CD4-positive, alpha-beta T cell treated with Interleukin-6 for 4 hours (primary cell): ENCODE measurements around the gene SCARF1.

Experiments used
- DNase-seq: peaks from one replicate; pipeline ENCODE4 v3.0.0-alpha.2; 2020; ENCODE audit warnings: mixed read lengths

SCARF1 gene

GRCh38 chr17:1648173-1648962 lies 2.8 kb upstream of the SCARF1 start:
- no peak for DNase-seq

GRCh38 chr17:1647802-1648171 lies 2.3 kb upstream of the SCARF1 start:
- DNase-seq, result no peak

GRCh38 chr17:1646199-1646875 lies 805 bp upstream of the SCARF1 start:
- DNase-seq, result no peak

DNA sequence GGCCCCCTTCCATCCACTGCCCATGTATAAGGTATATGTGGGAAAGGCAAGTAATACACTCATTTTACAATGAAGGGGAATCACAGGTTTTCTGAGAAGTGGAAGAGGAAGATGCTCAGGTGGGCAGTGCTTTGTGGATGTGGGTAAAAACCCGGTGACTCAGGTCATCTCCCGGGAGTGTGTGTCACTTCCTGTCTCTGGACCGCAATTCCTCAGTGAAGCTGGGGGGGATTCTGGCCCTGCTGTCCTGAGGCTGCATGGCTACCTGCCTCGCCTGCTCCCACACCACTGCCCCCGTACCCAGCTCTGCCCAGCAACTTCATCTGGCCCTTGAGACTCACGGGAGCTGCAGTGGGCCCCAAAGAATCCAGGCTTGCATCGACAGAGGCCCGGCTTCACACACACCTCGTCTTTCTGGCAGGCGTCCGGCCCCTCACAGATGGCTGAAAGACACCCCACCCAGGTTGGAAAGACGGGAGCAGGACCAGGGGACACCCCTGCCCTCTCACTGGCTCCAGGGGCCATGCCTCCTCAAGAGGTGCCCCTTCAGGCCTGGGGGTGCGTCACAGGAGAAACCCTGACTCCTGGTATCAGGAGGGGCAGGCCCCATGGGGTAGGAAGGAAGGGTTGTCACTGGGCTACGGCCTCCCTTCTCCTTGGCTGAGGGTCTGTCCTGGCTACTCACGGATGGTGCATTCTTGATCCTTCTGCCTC lies 882 bp downstream of the SCARF1 start:
- DNase-seq, result peak; percentile 23

DNA sequence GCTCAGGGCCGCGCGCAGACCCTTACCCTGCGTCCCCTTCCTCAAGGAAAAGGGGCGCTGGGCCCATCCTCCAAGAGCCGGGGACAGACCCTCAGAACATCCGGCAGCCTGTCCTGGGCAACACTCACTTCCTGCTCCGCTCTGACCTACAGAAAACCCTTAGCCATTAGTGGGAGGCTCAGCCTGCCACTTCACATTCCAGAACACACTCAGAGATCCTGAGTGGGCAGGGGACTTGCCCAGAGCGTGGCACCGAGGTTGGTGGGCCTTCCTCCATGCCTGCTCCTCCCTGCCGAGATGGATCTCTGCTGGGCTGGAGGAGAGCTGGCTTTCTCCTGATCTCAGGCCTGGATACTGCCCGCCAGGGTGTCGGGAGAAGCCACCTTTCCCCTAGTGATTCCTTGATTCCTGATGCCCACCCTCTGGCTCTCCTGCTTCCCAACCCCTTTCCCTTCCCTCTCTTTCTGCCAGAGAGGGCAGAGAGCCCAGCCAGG lies 1.5 kb downstream of the SCARF1 start:
- no peak for DNase-seq

DNA sequence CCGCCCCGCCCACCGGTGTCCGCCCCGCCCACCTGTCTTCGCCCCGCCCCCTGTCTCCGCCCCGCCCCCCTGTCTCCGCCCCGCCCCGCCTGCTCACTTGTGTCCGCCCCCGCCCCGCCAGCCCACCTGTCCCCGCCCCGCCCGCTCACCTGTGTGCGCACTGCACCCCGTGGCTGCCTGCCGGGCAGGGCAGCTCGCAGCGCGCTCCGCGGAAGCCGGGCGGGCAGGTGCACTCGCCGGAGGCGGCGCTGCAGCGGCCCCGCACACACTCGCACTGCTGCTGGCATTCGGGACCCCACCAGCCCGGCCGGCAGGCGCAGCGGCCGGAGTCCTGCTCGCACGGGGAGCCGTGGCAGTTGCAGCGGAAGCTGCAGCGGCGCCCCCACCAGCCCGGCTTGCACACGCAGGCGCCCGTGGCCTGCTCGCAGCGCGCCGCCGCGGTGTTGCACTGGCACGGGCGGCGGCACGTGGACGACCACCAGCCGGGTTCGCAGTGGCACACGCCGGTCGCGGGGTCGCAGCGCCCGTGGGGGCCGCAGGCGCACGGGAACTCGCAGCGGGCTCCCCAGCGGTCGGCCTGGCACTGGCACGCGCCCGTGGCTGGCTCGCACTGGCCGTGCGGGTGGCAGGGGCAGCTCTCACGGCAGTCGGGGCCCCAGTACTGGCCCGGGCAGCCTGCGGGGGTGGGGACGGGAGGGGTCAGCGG lies 2.1 kb downstream of the SCARF1 start:
- DNase-seq, result peak; percentile 66

- DNase-seq, result no peak
Measured at GRCh38 chr17:1641065-1641403, 4.5 kb downstream of the SCARF1 start.

DNA sequence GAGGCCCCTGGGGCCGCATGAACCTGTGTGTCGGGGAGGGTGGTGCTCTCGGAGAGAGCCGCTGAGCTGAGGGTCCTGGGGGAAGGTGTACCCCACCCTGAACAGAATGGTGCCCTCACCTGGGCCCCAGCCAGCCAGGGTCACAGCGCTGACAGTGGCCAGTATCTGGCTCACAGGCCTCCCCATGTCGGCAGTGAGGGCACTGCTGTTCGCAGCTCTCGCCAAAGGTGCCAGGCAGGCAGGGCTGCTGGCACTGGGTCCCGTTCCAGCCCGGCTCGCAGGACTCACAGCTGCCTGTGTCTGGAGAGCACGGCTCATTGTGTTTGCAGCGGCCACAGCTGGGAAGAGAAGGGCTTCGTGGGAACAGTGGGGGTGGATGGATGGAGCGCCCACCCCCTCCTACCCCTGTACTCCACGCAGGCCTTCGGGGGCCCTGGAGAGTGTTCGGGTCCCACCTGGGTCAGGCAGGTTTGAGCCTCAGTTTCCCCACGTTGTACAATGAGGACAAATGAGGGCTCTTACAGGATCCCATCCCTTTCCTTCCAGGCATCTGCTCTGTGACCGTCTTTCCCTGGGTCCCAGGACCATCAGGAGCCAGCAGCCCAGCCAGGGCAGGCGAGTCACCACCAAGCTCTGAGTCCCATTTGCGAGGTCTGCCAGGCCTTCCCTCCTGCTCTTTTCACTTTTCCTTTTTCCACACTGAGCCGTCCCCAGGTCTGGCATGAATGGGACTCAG lies 5.0 kb downstream of the SCARF1 start:
- no peak for DNase-seq

DNA sequence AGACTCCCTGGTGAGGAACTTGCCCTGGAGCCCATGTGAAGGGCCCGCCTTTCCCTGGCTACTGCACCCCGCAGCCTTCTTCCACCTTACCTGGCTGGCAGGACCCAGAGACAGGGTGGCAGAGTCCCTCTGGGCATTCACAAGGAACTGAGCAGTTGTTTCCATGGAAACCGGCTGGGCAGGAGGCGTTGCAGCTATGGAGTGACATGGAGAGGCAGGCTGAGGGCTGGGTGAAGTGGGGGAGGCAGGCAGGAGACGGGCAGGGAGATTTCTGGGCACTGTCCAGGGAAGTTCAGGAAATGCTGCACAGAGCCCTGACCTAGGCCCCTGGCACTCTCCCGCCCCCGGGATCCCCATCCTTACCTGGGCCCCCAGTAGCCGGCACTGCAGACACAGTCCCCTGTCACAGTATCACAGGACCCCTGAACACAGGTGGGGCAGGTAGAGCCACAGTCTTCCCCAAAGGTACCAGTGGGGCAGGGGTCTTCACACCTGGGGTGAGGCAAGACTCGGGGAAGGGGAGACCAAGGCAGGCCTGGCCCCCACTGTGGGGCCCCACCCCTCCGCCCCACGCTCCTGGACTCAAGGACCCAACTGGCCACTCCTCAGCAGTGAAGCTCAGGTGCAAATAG lies 5.9 kb downstream of the SCARF1 start:
- DNase-seq, result no peak

GRCh38 chr17:1638624-1639300 lies 6.8 kb downstream of the SCARF1 start:
- no peak for DNase-seq

DNA sequence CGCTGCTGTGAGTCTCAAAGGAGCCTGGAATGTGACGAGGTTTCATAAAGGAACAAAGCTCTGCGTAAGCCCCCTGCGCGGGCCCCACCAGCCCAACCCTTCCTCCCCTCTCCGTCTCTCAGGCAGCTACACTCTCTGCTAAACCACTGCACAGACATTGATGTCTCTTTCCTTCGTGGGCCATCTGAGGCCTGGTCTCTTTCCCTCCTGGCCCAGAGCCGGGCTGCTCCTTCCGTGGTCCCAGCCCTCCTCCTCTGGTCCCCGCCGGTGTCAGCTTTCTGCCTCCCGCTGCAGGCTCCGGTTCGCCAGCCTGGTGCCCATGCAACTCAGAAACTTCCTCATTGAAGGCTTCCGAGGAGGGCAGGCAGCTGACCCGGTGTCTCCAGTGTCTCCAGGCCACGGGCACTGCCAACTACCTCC lies 7.4 kb downstream of the SCARF1 start:
- DNase-seq, result no peak

- no peak for DNase-seq
Measured at GRCh38 chr17:1636732-1637285, 8.7 kb downstream of the SCARF1 start.

DNA sequence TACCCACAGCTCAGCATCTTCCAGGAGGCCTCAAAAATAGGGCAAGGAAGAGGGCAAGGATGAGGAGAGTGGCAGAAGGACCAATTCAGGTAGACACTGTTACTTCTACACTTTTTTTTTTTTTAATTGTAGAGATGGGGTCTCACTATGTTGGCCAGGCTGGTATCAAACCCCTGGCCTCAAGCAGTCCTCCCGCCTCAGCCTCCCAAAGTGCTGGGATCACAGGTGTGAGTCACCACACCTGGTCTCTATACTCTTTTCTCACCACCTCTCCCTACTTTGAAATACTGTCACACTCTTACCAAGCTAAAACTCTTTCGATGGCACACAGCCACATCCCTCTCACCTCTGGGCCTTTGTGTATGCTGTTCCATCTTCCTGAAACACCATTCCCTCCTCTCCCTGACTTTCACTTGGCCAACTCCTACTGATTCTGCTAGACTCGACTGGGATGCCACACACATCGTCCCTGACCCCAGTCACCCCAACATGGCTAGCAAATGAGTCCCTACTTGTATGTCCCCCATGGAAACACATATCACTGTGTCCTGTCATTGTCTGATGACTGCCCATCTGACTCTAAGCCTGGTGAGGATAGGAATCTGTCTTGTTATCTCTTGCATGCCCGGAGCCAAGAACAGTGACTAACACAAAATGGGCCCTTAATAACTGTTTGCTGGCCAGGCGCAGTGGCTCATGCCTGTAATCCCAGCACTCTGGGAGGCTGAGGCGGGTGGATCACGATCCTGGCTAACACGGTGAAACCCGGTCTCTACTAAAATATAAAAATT lies 9.7 kb downstream of the SCARF1 start:
- DNase-seq, result no peak

DNA sequence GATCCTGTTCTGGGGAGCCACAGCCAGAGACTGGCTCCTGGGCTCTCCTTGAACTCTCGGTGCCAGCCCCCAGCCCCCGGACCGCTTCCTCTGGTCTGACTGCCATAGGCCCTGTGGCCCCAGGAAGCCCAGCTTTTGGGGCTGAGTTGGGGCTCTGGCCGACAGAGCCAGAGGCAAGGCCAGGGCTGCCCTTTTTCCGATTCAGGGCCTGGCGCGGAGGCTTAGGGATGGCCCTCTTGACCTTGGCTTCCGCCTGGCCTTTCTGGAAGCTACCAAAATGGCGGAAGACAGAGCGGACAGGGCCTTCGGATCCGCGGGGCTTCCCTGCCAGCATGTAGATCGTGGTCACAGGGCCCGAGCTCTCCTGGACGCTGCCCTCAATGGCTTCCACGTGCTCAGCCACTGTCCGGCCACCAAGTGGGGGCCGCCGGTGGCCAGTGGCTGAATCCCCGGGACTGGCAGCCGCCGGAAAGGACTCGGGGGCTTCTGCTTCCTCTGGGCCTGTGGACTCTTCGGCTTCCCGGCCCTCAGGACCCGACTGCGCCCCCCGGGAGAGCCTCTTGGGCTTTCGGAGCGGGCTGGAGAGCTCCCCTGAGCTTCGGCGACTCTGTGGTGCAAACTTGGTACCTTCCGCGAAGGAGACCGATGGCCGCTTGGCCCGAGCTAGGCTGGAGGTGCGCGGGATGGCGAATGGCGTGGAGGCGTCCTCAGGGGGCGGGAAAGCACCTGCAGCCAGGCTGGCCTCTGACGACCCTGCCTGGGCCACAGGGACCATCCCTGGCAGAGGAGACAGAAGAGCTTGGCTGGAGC lies 10.5 kb downstream of the SCARF1 start:
- no peak for DNase-seq

DNA sequence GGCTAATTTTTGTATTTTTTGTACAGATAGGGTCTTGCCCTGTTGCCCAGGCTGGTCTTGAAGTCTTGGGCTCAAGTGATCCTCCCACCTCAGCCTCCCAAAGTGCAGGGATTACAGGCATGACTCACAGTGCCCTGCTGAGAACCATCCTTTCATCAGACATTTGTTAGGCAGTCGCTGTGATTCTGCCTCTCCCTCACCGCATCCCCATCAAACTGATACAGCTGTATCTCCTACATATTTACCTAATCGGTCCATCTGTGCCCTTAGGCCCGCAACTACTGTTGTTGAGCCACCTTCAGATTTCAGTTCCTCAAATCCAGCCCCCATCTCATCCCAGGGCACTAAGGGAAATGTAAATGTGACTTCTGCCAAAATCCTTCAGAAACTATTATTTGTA lies 14.9 kb downstream of the SCARF1 start:
- DNase-seq, result no peak

DNA sequence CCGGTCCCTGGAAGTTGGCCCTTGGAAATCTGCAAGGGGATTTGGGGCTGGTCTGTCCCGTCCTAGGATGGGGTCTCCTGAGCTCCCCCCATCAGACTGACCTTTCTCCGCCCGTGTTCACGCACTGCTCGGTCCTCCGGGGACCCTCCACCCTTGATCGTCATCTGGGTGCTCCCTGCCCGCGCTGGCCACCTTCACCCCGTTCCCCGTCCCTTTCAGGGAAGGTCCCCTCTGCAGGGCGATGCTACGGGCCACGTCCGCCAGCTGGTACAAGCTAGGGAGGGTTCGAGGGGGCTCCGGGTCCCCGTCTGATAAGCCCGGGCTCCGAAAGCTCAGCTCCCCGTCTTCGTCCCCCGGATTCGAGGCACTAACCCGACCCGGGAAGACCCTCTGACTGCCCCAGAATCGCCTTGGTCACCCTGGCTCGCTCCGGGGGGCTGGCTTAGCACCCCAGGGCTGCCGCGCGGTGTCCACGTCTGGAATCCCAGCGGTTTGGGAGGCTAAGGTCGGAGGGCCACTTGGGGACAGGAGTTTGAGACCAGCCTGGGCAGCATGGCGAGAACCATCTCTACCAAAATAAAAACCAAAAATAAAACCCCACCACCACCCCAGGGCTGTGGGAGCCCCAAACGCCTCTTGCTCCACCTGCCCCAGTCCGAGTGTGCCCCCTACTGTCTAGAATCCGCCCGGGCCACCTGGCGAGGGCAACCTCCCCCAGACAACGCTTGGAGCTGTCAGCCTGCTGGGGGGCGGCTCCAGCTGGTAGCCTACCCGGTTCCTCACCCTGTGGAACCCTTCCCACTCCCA lies 15.8 kb downstream of the SCARF1 start:
- peak; percentile 72 for DNase-seq

- DNase-seq, result peak; percentile 91
Measured at GRCh38 chr17:1628856-1629503, 16.6 kb downstream of the SCARF1 start.
